Measurements from ENCODE around the gene KDM8.

The KDM8 gene

GRCh38 chr16:27203507-27204311, at the start of gene KDM8:
Gene KDM8 (plus strand): TSS chr16:27203526. CDS start chr16:27210124, 6,598 bp downstream.
- DNase-seq (ENCODE audit: low read depth, low spot score), result peak; percentile 100

GRCh38 chr16:27154705-27155521, 48.4 kb upstream of the KDM8 start:
- DNase-seq (ENCODE audit: low read depth, low spot score), result peak; percentile 54

GRCh38 chr16:27156579-27156978, 46.7 kb upstream of the KDM8 start:
- DNase-seq (ENCODE audit: low read depth, low spot score), result no peak

GRCh38 chr16:27161398-27161797, 41.9 kb upstream of the KDM8 start:
- DNase-seq (ENCODE audit: low read depth, low spot score), result no peak

GRCh38 chr16:27164352-27164751, 39.0 kb upstream of the KDM8 start:
- no peak for DNase-seq (ENCODE audit: low read depth, low spot score)

- no peak for DNase-seq (ENCODE audit: low read depth, low spot score)
These were observed 37.8 kb upstream of the KDM8 start for GRCh38 chr16:27165576-27165975.

- no peak for DNase-seq (ENCODE audit: low read depth, low spot score)
These were observed 34.5 kb upstream of the KDM8 start for GRCh38 chr16:27168790-27169189.

- peak; percentile 82 for DNase-seq (ENCODE audit: low read depth, low spot score)
These were observed 33.7 kb upstream of the KDM8 start for GRCh38 chr16:27169511-27170071.

- no peak for DNase-seq (ENCODE audit: low read depth, low spot score)
These were observed 31.7 kb upstream of the KDM8 start for GRCh38 chr16:27171584-27171983.

- DNase-seq (ENCODE audit: low read depth, low spot score), result no peak
These were observed 29.3 kb upstream of the KDM8 start for GRCh38 chr16:27174007-27174406.

- peak; percentile 17 for DNase-seq (ENCODE audit: low read depth, low spot score)
These were observed 28.5 kb upstream of the KDM8 start for GRCh38 chr16:27174798-27175197.

- DNase-seq (ENCODE audit: low read depth, low spot score), result no peak
These were observed 27.4 kb upstream of the KDM8 start for GRCh38 chr16:27175888-27176287.

GRCh38 chr16:27177031-27177774, 26.1 kb upstream of the KDM8 start:
- peak; percentile 42 for DNase-seq (ENCODE audit: low read depth, low spot score)

GRCh38 chr16:27179500-27180072, 23.7 kb upstream of the KDM8 start:
- DNase-seq (ENCODE audit: low read depth, low spot score), result peak; percentile 63

- DNase-seq (ENCODE audit: low read depth, low spot score), result no peak
These were observed 22.1 kb upstream of the KDM8 start for GRCh38 chr16:27181019-27181790.

GRCh38 chr16:27182906-27183405, 20.4 kb upstream of the KDM8 start:
- no peak for DNase-seq (ENCODE audit: low read depth, low spot score)

GRCh38 chr16:27185776-27186130, 17.6 kb upstream of the KDM8 start:
- DNase-seq (ENCODE audit: low read depth, low spot score), result no peak

GRCh38 chr16:27188633-27189032, 14.7 kb upstream of the KDM8 start:
- DNase-seq (ENCODE audit: low read depth, low spot score), result no peak

GRCh38 chr16:27189335-27189972, 13.9 kb upstream of the KDM8 start:
- no peak for DNase-seq (ENCODE audit: low read depth, low spot score)

GRCh38 chr16:27190316-27190871, 12.9 kb upstream of the KDM8 start:
- DNase-seq (ENCODE audit: low read depth, low spot score), result no peak

Data from astrocyte of the hippocampus (primary cell).